Measurements from ENCODE around the gene TNNT3. TPM values are rescaled to one million over a fixed set of nuclear protein-coding genes. Genes with fewer than 3 reads are reported as not detected.

The TNNT3 gene
- total RNA-seq, 4 donors from 2014 or later, result 1.5 to 12.9 (median 4.8) TPM

DNA sequence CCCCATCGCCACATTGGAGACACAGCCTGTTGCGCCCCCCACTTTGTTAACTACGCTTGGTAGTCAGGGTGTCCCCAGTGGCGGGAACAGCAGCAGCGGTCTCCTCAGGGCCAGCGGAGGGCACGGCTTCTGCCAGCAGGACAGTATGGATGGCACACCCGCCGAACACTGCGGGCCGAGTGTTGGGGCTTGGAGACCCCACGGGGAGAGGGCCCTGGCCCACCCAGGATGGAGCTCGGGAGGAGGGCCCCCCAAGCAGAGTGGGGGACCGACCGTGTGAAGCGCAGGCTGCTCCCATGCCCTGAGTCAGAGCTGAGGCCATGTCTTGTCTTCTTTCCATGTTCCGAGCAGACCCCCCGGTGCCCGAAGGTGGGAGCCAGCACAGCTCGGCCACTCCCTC is 45.5 kb downstream of the TNNT3 start:
- Histone ChIP-seq H3K4me1 (no peaks in the 10 kb centered on the region), H3K4me3 (no peak overlapping the region), H3K36me3 (no peaks in the 10 kb centered on the region), H3K27ac (no peak overlapping the region), H3K9me3 (no peaks in the 10 kb centered on the region), H3K27me3 (no peaks in the 10 kb centered on the region)
- no CpG with 5 or more reads among the region's 20 CpGs for WGBS
- DNase-seq (ENCODE audit: low spot score in 2 of 2), result no peak
- TF ChIP-seq POLR2AphosphoS5 (IDR thresholded peaks at IDR 0.05) (no peak), EP300 (IDR thresholded peaks at IDR 0.05) (no peak), POLR2A (IDR thresholded peaks at IDR 0.05) (no peak)
- TF ChIP-seq, protein P1, sequence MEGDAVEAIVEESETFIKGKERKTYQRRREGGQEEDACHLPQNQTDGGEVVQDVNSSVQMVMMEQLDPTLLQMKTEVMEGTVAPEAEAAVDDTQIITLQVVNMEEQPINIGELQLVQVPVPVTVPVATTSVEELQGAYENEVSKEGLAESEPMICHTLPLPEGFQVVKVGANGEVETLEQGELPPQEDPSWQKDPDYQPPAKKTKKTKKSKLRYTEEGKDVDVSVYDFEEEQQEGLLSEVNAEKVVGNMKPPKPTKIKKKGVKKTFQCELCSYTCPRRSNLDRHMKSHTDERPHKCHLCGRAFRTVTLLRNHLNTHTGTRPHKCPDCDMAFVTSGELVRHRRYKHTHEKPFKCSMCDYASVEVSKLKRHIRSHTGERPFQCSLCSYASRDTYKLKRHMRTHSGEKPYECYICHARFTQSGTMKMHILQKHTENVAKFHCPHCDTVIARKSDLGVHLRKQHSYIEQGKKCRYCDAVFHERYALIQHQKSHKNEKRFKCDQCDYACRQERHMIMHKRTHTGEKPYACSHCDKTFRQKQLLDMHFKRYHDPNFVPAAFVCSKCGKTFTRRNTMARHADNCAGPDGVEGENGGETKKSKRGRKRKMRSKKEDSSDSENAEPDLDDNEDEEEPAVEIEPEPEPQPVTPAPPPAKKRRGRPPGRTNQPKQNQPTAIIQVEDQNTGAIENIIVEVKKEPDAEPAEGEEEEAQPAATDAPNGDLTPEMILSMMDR (IDR thresholded peaks at IDR 0.05), result no peak

DNA sequence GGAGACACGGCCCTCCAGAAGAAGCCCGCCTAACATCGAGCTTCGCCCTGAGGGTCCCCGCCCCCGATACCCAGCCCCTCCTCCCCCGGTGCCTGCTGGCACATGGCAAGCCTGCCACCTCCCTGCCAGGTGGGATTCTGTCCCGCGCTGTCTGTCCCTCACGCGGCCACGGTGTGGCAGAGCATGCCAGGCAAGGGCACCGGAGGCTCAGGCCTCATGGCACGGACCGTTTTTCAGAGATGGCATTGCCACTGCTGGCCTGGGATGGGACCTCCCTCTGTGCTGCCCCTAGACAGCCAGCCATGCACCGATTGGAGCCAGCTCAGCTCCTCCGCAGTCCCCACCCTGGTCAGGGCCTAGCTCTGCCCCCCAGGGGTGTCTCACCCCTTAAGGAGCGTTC is 47.0 kb downstream of the TNNT3 start:
- WGBS, result no CpG with 5 or more reads among the region's 18 CpGs
- H3K27ac ChIP-seq, result no peak overlapping the region
- no peak overlapping the region for H3K4me3 ChIP-seq
- no peaks in the 10 kb centered on the region for H3K36me3 ChIP-seq
- H3K9me3 ChIP-seq, result no peaks in the 10 kb centered on the region
- TF ChIP-seq POLR2A (IDR thresholded peaks at IDR 0.05) (no peak), EP300 (IDR thresholded peaks at IDR 0.05) (no peak), POLR2AphosphoS5 (IDR thresholded peaks at IDR 0.05) (no peak)
- TF ChIP-seq, protein P1 (IDR thresholded peaks at IDR 0.05), result no peak
- H3K4me1 ChIP-seq, result no peaks in the 10 kb centered on the region
- H3K27me3 ChIP-seq, result no peaks in the 10 kb centered on the region
- peak in 1 of 2 donors; percentile 27 for DNase-seq (ENCODE audit: low spot score in 2 of 2)

DNA sequence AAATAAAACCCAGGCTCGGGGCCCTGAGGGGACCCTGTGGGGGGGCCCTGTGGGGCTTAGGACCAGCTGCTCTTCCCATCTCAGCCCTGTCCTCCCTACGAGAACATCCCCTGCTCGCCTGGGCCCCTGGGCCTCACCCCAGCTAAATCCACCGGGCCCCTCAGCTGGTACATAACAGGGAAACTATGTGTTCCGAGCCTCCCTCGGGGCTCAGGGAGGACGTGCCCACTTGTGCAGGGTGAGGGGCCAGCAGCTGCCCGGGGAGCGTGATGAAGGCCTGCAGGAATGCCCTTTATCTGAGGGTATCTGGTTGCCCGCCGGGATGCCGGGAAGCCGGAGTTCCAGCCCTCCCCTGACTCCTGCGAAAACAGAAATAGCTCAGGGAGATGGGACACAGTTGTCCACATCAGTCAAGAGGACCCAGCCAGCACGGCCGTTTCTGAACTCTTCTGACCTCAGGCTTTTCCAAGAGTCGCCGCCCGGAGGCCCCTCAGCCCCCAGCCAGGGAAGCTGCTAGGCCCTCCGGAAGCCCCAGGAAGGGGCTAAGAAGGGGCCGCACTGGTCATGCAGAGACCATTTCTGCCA is 48.2 kb downstream of the TNNT3 start:
- no peak overlapping the region for H3K27ac ChIP-seq
- TF ChIP-seq POLR2AphosphoS5 (IDR thresholded peaks at IDR 0.05) (no peak), POLR2A (IDR thresholded peaks at IDR 0.05) (no peak), EP300 (IDR thresholded peaks at IDR 0.05) (no peak)
- TF ChIP-seq, protein P1 (IDR thresholded peaks at IDR 0.05), result no peak
- no peaks in the 10 kb centered on the region for H3K36me3 ChIP-seq
- H3K4me1 ChIP-seq, result no peaks in the 10 kb centered on the region
- DNase-seq (ENCODE audit: low spot score in 2 of 2), result no peak
- H3K4me3 ChIP-seq, result no peak overlapping the region
- WGBS, result no CpG with 5 or more reads among the region's 21 CpGs
- no peaks in the 10 kb centered on the region for H3K9me3 ChIP-seq
- H3K27me3 ChIP-seq, result no peaks in the 10 kb centered on the region

DNA sequence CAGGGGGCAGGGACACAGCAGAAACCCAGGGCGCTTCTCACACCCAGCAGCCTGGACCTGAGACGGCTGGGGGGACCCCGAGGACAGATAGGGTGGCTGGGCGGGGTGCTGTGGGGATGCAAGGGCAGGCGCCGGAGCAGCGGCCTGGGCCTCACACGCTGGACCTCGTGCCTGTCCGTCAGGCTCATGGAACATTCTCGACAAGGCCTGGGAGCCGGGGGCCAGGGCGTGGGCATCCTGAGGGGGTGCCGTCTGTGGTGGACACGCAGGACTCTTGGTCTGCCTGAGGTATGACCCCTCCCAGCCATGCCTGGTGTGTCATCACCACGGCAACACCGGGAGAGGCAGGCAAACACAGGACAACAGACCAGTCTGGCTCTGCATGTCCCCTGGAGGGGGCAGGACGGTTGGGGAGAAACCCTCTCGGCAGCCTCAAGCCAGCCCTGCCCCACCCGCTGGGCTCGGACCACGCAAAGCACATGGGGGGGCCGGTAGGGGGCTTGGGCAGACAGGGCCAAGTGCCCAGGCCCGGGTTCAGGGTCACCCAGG is 49.0 kb downstream of the TNNT3 start:
- Histone ChIP-seq H3K27ac (no peak overlapping the region), H3K4me3 (no peak overlapping the region), H3K9me3 (no peaks in the 10 kb centered on the region), H3K36me3 (no peaks in the 10 kb centered on the region), H3K4me1 (no peaks in the 10 kb centered on the region), H3K27me3 (no peaks in the 10 kb centered on the region)
- no CpG with 5 or more reads among the region's 24 CpGs for WGBS
- TF ChIP-seq POLR2A (IDR thresholded peaks at IDR 0.05) (no peak), POLR2AphosphoS5 (IDR thresholded peaks at IDR 0.05) (no peak), EP300 (IDR thresholded peaks at IDR 0.05) (no peak)
- TF ChIP-seq, protein P1 (IDR thresholded peaks at IDR 0.05), result no peak
- DNase-seq (ENCODE audit: low spot score in 2 of 2), result peak in 1 of 2 donors; percentile 52

DNA sequence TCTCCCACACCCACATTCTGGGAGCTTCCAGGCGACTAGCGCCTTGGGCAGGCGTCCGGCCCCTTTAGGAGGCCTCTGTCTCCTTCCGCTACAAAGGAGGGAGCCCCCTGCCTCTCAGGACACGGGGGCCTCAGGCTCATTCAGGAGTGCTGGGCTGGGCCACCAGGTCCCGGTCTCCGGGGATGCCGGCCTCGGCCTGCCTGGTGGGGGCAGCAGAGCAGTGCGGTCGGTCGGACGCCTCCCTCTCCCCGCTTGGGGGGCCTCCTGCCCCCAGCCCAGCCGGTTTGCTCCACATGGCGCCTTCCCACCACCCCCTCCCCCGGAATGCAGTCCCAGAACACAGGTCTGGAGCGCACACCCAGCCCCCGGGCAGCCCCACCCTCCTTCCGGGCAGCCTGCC is 49.5 kb downstream of the TNNT3 start:
- H3K4me3 ChIP-seq, result no peak overlapping the region
- TF ChIP-seq, protein P1 (IDR thresholded peaks at IDR 0.05), result no peak
- TF ChIP-seq POLR2AphosphoS5 (IDR thresholded peaks at IDR 0.05) (no peak), EP300 (IDR thresholded peaks at IDR 0.05) (no peak), POLR2A (IDR thresholded peaks at IDR 0.05) (no peak)
- DNase-seq (ENCODE audit: low spot score in 2 of 2), result no peak
- no peaks in the 10 kb centered on the region for H3K36me3 ChIP-seq
- no CpG with 5 or more reads among the region's 21 CpGs for WGBS
- H3K27ac ChIP-seq, result no peak overlapping the region
- no peaks in the 10 kb centered on the region for H3K4me1 ChIP-seq
- H3K27me3 ChIP-seq, result no peaks in the 10 kb centered on the region
- H3K9me3 ChIP-seq, result no peaks in the 10 kb centered on the region
